8988T (cell line): ENCODE data around the gene YY1AP1.
"Not testable (repeated sequence)": the region's sequence is repeated elsewhere in the genome, so short reads cannot be mapped to it uniquely, and the experiment has no call there.

Source experiments
- DNase-seq: peaks from one replicate; pipeline ENCODE4 v3.0.0; 2011

The YY1AP1 gene, protein sequence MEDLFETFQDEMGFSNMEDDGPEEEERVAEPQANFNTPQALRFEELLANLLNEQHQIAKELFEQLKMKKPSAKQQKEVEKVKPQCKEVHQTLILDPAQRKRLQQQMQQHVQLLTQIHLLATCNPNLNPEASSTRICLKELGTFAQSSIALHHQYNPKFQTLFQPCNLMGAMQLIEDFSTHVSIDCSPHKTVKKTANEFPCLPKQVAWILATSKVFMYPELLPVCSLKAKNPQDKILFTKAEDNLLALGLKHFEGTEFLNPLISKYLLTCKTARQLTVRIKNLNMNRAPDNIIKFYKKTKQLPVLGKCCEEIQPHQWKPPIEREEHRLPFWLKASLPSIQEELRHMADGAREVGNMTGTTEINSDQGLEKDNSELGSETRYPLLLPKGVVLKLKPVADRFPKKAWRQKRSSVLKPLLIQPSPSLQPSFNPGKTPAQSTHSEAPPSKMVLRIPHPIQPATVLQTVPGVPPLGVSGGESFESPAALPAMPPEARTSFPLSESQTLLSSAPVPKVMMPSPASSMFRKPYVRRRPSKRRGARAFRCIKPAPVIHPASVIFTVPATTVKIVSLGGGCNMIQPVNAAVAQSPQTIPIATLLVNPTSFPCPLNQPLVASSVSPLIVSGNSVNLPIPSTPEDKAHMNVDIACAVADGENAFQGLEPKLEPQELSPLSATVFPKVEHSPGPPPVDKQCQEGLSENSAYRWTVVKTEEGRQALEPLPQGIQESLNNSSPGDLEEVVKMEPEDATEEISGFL

DNA sequence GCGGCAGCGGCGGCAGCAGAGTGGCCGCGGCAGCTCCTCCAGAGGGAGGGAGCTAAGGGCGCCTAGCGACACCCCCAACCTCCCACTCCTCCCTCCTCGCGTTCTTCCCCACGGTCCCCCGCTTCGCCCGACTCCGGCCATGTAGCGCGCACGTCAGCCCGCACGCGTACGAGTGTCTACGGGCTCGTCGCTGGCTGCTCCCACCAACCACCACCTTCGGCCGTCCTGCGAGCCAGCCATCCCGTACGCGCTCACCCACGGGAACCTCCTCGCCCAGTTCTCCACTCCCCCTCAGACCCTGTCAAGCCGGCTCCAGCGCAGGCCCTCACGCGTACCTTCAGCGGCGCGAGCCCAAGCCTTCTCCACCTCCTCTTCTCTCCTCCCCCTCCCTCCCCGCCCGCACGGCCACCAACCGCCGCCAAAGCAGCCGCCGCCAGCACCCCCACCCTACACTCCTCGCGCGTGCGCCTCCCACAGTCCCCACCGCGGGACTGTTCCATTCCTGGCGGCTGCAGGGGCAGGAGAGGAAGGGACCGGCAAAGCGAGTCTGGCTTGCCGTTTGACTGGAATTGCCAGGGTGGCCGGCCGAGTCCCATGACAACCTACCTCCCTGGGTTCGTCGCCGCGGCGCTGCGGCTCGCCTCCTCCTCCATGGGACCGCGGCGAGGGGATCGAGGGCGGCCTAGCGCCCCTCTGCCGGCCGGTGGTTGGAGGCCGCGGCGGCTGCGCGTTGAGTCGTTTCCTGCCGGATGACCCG lies at the start of gene YY1AP1:
Gene YY1AP1 (minus strand): TSS at position 451 of the 757 bp plus-strand sequence. CDS start 8,338 bp downstream, outside the sequence.
- DNase-seq = peak; percentile 88

- no peak for DNase-seq
These were observed 40.7 kb upstream of the YY1AP1 start for GRCh38 chr1:155729031-155729898.

GRCh38 chr1:155725142-155725541 lies 36.6 kb upstream of the YY1AP1 start:
- no peak for DNase-seq

DNA sequence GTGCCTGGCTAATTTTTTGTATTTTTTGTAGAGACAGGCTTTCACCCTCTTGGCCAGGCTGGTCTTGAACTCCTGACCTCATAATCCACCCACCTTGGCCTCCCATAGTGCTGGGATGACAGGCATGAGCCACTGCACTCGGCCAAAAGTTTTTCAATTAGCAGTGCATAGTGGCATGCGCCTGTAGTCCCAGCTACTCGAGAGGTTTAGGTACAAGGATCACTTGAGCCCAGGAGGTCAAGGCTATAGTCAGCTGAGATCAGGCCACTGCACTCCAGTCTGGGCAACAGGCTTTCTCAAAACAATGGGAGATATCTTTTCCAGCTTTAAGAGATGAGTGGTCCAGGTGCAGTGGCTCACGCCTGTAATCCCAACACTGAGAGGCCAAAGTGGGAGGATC lies 31.1 kb upstream of the YY1AP1 start:
- no peak for DNase-seq

- DNase-seq = not testable (repeated sequence)
These were observed 30.0 kb upstream of the YY1AP1 start for GRCh38 chr1:155718524-155719115.

DNA sequence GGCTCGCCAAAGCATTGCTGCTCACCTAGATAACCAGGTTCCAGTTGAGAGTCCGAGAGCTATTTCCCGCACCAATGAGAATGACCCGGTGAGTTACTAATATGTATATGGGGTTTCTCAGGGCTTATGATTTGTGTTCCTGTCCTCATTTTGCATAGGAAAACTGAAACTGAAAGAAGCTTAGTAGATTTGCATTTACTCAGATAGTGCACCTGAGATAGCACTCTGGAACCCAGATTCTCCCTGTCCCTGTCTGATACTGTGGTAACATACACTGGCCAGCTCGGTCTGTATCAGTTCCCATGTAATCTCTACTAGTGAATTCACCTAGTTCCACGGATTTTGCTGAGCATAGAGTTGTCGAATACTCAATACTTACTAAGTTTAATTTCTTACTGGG lies 28.5 kb upstream of the YY1AP1 start:
- no peak for DNase-seq

GRCh38 chr1:155715777-155716176 lies 27.2 kb upstream of the YY1AP1 start:
- DNase-seq = no peak

DNA sequence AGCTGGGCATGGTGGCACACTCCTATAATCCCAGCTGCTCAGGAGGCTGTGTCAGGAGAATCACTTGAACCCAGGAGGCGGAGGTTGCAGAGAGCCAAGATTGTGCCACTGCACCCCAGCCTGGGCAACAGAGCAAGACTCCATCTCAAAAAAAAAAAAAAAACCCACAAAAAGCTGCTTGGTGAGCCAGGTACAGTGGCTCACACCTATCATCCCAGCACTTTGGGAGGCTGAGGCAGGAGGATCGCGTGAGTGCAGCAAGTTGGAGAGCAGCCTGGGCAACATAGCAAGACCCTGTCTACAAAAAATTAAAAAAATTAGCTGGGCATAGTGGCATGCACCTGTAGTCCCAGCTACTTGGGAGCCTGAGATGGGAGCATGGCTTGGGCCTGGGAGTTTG lies 26.5 kb upstream of the YY1AP1 start:
- DNase-seq = not testable (repeated sequence)

DNA sequence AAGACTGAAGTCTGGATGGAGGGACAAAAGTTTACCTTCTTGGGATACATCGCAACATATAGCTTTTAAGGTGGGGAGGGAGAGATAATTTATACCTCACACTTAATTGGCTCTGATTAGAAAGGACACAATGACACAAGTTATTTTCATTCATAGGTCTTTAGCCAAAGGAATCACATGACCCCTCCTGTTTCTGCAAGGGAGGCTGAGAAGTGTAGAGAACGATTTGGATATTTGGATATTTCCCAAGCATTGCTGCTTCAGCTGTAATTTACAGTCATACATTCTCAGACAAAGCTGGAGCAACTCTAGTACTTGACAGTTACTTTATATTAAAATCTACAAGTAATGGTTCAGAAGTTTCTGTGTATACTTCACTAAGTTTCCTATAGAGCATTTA lies 24.5 kb upstream of the YY1AP1 start:
- no peak for DNase-seq

GRCh38 chr1:155712636-155713035 lies 24.1 kb upstream of the YY1AP1 start:
- not testable (repeated sequence) for DNase-seq

DNA sequence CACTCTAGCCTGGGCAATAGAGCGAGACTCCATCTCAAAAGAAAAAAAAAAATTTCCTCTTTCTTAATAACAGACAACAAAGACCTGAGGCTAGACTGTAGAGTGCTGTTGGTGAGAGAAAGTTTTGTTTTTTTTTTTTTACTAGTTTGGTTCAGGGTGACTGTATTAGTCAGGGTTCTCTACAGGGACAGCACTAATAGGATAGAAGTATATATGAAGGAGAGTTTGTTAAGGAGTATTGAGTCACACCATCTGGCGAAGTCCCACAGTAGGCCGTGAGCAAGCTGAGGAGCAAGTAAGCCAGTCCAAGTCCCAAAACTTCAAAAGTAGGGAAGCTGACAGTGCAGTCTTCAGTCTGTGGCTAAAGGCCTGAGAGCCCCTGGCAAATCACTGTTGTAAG lies 22.9 kb upstream of the YY1AP1 start:
- not testable (repeated sequence) for DNase-seq

DNA sequence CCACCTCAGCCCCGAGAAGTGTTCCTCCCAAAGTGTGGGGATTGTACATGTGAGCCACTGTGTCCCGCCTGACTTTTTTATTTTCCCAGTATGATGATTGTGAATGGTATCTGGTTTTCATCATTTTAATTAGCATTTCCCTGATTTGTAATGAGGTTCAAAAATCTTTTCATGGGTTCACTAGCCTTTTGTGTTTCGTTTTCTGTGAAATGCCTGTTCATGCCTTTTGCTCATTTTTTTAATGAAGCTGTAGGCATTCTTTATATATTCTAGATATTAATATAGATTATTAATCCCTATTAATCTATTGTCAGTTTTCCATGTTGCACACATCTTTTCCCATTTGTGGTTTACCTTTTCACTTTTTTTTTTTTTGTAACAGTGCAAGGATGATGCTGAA lies 20.8 kb upstream of the YY1AP1 start:
- no peak for DNase-seq

DNA sequence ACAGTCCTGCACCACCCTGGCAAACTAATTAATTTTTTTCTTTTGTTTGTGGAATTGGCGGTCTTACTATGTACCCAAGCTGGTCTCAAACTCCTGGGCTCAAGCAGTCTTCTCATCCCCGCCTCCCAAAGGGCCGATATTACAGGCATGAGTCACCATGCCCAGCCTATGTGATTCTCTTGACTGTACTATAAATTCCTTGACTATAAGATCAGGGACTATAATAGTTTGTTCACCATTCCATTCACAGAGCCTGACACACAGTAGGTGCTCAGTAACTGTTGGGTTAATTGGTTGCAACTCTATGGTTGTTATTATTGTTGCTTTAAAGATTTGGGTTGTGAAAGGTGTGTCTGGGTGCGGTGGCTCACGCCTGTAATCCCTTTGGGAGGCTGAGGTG lies 17.6 kb upstream of the YY1AP1 start:
- no peak for DNase-seq

DNA sequence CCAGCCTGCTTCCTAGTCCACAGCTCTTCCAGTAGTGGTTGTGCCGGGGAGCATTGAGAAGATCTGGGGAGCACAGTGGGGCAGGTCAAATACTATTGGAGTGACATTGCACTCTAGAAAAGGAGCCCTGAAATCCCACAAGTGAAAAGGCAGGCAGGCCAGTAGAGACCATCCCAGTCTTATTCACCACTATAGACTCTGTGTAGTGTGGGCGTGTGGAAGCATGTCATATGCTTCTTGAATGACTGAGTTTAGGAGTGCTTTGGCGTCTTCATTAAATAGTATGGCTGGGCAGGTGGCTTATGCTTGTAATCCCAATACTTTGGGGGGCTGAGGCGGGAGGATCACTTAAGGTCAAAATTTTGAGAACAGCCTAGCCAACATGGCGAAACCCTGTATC lies 15.8 kb upstream of the YY1AP1 start:
- DNase-seq = not testable (repeated sequence)

GRCh38 chr1:155703216-155703615 lies 14.6 kb upstream of the YY1AP1 start:
- no peak for DNase-seq

- DNase-seq = not testable (repeated sequence)
These were observed 13.1 kb upstream of the YY1AP1 start for GRCh38 chr1:155701675-155702074.

DNA sequence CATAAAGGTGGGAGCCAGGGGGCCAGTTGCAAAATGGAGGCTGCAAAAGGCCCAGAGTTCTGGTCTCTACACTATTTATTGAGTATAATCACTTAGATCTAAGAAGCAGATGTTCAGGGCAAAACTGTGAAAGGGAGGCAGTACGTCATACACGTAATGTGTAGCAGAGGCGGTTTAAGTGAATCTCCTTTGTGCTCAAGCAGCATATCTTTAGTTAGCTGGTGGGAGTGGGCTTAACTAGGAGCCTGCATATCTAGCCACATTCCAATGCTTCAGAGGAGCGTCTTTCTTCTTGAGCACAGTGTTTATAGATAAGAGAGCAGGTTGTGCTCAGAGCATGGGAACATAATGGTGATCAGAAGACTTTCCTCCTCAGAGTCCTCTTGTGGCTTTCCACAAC lies 10.5 kb upstream of the YY1AP1 start:
- DNase-seq = not testable (repeated sequence)

DNA sequence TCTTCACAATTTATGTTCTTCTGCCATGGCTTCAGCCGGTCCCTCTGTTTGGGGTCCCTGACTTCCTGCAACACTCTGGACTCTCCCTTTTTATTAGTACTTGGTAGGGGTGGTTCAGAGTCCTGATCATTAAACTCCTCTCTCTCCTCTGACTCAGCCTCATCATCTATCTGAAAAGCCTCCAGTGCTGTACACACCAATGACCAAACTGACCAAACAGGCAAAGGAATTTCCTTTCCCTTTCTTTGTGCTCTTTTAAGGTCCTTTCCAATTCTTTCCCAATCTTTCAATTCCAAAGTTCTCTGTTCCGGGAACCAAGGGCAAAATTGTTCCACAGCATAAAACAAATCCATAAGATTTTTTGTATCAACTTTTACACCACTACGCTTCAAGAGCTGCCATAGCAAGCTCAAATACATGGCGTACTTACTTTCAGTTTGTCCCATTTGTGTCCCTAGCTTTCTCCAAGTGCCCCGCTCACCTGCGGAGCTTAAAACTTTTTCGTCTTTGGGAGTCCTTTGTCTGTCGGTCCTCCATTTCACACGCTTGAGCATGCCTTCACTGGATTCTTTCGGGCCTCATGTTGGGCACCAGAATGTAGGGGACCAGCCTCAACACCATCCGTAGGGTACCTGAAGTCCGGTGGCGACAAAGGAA lies 9.9 kb upstream of the YY1AP1 start:
- no peak for DNase-seq

DNA sequence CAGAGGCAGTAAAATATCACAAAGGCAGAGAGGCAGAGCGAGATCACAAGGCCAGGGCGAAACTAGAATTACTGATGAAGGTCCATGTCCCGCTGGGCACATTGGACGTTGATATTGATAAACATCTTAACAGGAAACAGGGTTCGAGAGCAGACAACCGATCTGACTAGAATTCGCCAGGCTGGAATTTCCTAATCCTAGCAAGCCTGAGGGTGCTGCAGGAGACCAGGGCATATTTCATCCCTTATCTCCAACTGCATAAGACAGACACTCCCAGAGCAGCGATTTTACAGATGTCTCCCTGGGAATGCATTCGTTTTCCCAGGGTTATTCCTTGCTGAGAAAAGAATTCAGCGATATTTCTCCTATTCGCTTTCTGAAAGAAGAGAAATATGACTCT lies 9.0 kb upstream of the YY1AP1 start:
- not testable (repeated sequence) for DNase-seq

DNA sequence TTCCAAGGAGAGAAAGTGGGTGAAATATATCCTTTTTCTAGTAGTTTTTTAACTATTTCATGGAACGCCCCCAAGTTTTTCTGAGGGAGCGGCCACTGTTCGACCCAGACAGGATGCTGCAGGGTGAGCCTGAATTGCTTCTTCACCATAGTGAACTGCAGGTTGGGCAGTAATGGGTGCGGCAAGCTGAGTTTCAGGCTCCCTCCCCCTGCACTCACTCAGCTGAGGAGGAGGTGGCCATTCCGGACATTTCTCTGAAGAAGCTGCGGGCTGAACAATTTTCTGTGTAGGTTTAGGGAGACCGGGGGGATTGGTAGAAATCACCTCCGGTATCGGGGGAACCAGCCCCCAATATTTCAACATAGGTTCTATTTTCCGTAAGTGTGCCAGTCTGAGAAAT lies 8.5 kb upstream of the YY1AP1 start:
- no peak for DNase-seq

GRCh38 chr1:155696524-155696923 lies 8.0 kb upstream of the YY1AP1 start:
- DNase-seq = no peak
